Measurements from ENCODE around the gene AGTPBP1.

- TF ChIP-seq CTCF (IDR thresholded peaks at IDR 0.05; ENCODE audit: low read length) (no peak), EZH2 (optimal IDR thresholded peaks at IDR 0.05; ENCODE audit: low read depth, low read length) (no peak), EZH2phosphoT487 (IDR thresholded peaks at IDR 0.05; ENCODE audit: low read length) (no peak)
Observed at GRCh38 chr9:85536514-85536913, 205.2 kb downstream of the AGTPBP1 start.

Measured in MM.1S (cell line).